GM18505 (cell line): Measurements from ENCODE around the gene CCDC187.
"Not testable (repeated sequence)": the region's sequence is repeated elsewhere in the genome, so short reads cannot be mapped to it uniquely, and the experiment has no call there.

Experiments
- ATAC-seq: cut with Tn5 transposase; IDR thresholded peaks from one replicate; pipeline ENCODE4 v1.9.1; 2021; ENCODE audit not compliant: unreplicated experiment
- POLR2A ChIP-seq: IDR thresholded peaks from 4 replicates; pipeline ENCODE4 v1.6.1; 2011; ENCODE audit warnings: borderline replicate concordance; ENCODE audit not compliant: insufficient read depth, insufficient read length; ENCODE audit errors: extremely low read depth

CCDC187 gene

DNA sequence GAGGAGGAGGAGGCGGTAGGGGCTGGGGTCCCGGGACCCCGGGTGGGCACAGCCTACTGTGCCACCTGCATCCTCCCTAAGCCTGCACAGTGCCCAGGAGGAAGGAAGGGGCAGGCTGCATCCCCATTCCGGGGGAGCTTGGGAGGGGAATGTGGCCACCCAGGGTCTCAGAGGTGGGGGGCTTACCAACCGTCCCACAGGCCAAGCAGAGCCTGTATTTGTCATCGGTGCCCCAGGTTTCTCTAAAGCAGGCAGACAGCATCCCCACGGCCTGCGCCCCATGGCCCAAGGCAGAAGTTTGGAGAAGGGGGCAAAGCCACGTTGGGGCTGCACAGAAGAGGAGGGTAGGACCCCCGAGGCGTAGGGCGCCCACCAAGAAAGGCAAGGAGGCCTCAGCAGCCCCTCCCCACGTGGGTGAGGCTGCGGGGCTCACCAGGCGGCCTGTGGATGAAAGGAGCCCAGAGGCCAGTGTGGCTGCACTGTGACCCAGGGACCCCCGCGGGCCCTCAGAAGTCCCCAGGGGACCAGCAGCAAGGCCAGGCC lies 22.9 kb upstream of the CCDC187 start:
- no peak for TF ChIP-seq POLR2A
- no peak for ATAC-seq

DNA sequence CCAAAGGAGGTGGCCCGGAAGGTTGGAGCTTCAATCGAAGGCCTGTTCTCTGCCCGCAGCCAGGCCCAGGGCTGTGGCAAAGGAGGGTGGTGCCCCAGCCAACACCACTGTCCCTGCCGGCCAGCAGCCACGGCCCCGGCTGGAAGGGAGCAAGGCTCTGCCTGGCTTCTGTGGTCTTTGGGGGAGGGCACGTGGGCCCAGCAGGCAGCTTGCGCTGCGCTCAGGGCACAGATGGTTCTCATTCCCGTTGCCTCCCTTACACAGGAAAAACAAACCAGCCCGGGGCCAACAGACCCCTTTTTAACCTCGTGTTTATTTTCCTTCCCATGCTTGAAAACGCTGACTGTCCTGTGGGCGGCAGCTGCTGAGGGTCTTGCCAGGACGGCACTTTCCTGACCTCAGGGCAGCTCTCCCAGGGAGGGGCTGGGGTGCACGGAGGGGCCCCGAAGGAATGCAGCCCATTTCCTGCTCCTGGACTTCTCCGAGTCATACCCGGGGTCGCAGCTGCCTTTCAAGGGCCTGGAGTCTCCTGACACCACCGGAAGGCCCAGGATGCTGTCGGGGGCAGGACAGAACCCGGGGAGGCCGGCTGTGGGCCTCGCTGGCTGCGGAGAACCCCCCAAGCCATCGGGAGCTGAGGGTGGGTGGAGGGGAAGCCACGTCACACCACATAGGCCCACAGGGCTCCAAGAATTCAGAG lies 22.3 kb upstream of the CCDC187 start:
- TF ChIP-seq POLR2A, result no peak

DNA sequence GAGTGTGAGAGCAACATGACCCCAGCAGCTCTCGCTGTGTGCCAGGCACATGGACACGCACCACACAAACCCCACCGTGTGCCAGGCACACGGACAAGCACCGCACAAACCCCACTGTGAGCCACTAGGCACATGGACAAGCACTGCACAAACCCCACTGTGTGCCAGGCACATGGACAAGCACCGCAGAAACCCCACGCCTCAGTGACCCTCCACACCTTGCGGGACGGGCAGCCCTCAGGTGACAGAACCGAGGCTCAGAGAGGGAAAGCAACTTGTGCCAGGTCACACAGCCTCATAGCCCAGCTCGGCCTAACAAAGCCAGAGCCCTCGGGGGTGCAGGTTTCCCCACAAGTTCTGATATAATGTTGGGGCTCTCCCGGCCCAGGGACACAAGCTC lies 21.5 kb upstream of the CCDC187 start:
- TF ChIP-seq POLR2A, result no peak
- ATAC-seq, result no peak

More for the DNA sequence above, 22.3 kb upstream of the CCDC187 start:
- ATAC-seq, result no peak

DNA sequence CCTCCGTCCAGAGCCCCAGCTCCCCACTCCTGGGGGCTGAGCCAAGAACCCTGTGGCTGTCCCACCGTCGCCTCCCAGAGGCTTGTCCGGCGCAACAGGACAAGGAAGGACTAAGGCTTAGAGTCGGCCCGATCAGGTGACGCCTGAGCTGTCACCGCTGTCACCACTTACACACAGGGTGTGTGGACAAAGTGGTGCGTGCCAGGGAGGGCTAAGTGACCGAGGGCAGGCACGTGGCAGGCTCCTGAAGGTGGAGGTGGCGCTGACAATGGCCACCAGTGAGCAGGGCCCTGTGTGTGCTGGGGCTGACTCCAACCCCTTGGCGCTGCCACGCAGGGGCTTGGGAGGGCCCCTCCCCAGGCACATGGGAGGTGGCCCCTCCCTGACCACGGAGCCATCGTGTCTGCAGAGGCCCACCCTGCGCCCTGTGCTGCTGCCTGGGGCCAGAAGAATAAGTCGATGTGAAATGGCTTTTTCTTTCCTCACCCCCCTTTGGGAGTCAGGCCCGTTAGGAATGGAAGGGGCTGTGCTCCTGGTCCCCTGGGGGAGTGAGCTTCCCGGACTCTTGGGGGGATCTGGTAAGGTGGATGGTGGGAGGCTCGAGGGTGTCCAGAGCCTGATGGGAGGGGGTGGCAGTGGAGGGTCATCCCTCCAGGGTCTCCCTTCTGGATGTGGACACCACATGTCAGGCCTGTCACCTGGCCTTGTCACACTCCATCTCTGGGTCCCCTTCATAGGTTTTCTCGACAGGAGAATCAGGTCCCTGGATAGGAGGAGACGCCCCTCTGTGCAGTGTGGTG lies 20.8 kb upstream of the CCDC187 start:
- ATAC-seq, result no peak

DNA sequence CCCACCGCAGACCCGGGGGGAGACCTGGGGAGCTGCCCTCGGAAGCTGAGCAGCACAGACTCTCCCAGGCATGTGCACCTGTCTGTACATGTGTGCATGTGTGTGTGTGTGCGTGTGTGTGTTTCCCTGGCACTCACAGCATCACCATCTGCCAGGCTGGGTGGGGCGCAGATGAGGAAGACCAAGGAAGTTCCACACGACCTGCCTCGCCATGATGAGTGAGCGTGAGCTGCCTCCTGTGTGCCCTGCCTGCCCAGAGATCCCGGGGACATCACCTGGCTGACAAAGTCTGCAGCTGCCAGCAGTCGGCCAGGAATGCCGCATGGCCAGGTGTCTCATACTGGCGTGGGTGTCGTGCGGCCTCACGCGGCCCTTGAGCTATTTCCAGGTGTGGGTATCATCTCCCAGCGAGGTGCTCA lies 19.5 kb upstream of the CCDC187 start:
- no peak for ATAC-seq
- no peak for TF ChIP-seq POLR2A

More for the DNA sequence above, 20.8 kb upstream of the CCDC187 start:
- TF ChIP-seq POLR2A, result no peak

DNA sequence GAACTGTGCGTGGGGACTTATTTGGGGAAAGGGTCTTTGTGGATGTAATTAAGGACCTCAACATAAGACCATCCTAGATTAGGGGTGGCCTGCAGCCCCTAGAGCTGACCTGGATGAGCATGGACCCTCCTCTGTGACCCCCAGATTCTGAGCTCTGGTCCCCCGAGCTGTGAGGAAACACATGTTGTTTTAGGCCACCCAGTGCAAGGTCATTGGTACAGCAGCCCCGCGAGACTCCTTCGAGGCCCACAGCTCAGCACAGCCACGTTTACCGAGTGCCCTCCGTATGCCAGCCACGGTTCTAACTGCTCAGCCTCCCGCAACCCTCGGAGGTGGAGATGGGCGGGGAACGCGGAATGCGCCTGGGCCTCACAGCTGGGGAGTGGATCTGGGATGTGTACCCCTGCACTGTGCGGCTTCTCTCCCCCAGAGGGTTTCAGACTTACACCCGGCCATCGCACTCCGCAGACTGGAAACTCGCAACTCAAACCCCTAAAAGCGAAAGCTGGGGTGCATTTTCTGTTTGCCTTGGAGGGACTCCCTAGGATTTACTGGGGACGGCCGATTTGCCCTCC lies 18.9 kb upstream of the CCDC187 start:
- no peak for TF ChIP-seq POLR2A
- no peak for ATAC-seq

DNA sequence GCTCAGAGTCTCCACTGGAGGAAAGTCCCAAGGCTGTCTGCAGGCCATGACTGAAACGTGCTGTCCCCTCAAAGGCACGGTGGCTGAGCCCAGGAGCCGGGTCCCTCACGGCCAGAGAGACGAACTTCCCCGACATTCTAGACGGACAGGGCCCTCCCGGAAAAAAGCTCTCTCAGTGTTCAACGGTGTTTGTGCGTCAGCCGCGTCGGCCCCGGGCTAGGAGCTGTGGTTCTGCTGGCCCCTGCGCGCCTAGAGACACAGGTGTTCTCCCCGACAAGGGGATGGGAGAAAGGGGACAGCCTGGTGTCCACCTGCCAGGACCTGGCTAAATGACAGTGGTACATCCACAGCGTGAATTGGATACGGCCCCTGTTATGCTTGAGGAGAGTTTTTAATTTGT lies 17.7 kb upstream of the CCDC187 start:
- TF ChIP-seq POLR2A, result no peak
- ATAC-seq, result no peak

DNA sequence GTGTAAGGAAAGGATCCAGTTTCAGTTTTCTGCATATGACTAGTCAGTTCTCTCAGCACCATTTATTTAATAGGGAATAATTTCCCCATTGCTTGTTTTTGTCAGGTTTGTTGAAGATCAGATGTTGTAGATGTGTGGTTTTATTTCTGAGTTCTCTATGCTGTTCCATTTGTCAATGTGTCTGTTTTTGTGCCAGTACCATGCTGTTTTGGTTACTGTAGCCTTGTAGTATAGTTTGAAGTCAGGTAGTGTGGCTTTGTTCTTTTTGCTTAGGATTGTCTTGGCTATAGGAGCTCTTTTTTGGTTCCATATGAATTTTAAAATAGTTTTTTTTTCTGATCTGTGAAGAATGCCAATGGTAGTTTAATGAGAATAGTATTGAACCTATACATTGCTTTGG lies 17.1 kb upstream of the CCDC187 start:
- ATAC-seq, result not testable (repeated sequence)

DNA sequence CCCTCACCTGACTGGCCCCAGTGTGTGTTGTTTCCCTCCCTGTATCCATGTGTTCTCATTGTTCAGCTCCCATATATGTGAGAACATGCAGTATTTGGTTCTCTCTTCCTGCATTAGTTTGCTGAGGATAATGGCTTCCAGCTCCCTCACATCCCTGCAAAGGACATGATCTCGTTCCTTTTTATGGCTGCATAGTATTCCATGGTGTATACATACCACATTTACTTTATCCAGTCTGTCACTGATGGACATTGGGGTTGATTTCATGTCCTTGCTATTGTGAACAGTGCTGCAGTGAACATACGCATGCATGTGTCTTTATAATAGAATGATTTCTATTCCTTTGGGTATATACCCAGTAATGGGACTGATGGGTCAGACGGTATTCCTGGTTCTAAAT lies 16.1 kb upstream of the CCDC187 start:
- ATAC-seq, result not testable (repeated sequence)

DNA sequence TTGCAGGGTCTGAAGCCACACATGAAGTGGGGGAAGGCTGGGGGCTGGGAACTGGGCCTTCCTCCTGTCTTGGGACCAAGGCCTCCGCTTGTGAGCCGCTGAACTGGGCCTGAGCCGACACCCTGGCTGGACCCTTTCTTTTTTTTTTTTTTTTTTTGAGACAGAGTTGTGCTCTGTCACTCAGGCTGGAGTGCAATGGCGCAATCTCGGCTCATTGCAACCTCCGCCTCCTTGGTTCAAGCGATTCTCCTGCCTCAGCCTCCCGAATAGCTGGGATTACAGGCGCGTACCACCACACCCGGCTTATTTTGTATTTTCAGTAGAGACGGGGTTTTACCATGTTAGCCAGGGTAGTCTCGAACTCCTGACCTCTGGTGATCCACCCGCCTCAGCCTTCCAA lies 15.3 kb upstream of the CCDC187 start:
- ATAC-seq, result not testable (repeated sequence)

DNA sequence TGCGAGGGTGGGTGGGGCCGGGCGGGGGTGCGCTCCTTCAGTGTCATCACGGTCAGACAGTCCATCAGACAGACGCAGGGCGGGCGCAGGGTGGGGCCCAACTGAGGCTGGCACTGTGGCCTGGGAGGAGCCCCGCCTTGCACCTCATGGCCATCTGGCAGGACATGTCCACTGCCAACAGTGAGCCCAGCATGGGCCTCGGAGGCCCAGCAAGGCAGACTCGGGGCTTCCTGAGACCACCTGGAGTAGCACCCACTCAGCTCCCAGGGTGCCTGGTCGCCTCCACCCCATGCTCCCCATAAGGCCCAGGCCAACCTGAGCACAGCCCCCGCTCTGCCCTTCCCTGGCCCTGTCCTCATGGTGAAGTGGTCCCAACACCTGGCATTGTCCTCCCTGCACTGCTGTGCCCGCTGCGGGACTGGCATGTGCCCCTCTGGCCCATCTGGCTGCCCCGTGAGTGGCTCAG lies 14.9 kb upstream of the CCDC187 start:
- no peak for TF ChIP-seq POLR2A
- no peak for ATAC-seq

DNA sequence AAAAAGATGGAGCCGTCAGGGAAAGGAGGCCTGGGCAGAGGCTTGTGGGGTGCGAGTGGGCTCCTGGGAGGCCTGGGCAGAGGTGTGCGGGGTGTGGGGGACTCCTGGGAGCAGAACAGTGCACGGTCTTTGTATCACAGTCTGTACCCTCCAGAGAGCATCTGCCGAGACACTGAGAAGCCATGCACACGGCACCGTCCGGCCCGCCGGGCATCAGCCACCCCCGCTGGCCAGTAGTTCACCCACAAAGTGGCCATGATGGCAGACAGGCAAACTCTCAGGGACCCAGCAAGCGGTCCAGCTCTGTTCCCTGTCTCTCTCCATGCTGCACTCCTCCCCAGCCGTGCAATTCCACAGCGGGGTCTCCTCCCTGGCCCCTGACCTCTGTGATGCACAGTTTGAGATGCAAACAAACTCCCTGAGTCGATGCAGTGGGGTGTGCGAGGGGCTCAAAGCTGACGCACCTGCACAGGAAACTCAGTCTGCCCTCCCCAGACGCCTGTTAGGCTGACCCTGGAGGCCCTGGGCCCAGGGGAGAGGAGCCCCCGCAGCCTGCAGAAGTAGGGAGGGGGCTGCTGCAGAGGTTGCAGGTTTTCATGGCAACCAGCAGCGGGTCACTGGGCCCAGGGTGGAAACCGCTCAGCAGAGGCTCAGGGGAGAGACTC lies 14.3 kb upstream of the CCDC187 start:
- ATAC-seq, result no peak
- TF ChIP-seq POLR2A, result no peak

DNA sequence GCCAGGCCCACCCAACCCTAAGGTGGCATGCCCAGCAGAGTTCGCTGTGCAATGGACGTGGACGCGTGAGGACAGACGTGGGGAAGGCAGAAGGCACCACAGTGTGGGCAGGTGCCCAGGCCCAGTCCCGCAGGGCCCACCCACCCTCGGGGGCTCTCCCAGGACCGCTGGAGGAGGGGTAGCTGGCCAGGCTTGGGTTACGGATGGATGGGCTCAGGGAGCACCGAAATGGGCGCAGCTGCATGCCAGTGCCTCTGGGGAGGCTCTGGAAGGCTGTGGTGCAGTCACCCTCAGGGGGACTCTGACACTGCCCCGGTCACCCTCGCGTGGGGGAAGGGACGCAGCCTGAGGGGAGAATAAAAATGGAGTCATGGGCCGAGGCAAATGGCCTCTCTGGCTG lies 13.8 kb upstream of the CCDC187 start:
- no peak for TF ChIP-seq POLR2A
- ATAC-seq, result no peak
